Upper lobe of right lung (tissue), 1 donor: ENCODE results near the gene ANKRD63. TPM values are rescaled to one million over a fixed set of nuclear protein-coding genes. Genes with fewer than 3 reads are reported as not detected.

Experiments used
- ATAC-seq: fragments of 200-7000 bp; cut with Tn5 transposase; one replicate; pipeline ENCODE4 v1.9.1; 2020; ENCODE audit warnings: mild to moderate bottlenecking, moderate library complexity
- DNase-seq: peaks from one replicate; pipeline ENCODE4 v3.0.0-alpha.2; 2020
- H3K27ac ChIP-seq: fragments of 200-600 bp; one replicate; pipeline ENCODE4 v1.8.0; 2022
- H3K27me3 ChIP-seq: fragments of 200-600 bp; one replicate; pipeline ENCODE4 v1.8.0; 2022; ENCODE audit warnings: mild to moderate bottlenecking
- H3K36me3 ChIP-seq: fragments of 200-600 bp; one replicate; pipeline ENCODE4 v1.8.0; 2022
- H3K4me1 ChIP-seq: fragments of 200-600 bp; one replicate; pipeline ENCODE4 v1.8.0; 2022
- H3K4me3 ChIP-seq: fragments of 200-600 bp; one replicate; pipeline ENCODE4 v1.8.0; 2022; ENCODE audit warnings: mild to moderate bottlenecking
- H3K9me3 ChIP-seq: fragments of 200-600 bp; one replicate; pipeline ENCODE4 v1.8.0; 2022
- CTCF ChIP-seq: fragments of 200-600 bp; IDR thresholded peaks from one replicate; pipeline ENCODE4 v1.8.0; 2022; ENCODE audit warnings: antibody characterized with exemption
- intact Hi-C: fragments of 100-400 bp; cut with DNase I; formaldehyde crosslinking; loops from one replicate; pipeline ENCODE4 v1.11.0; 2022
- total RNA-seq: library from RNA; stranded (reverse); fragmentation: NEBNext Ultra II Directional; extraction: Animal tissue kit (Norgen Biotek cat#: 25700); gene quantifications from one replicate; pipeline ENCODE4 v1.2.1, GENCODE V29; 2021
- donor health status: DM: no; HTN: yes; CAD: no; lungs with severe emphysema.

The ANKRD63 gene
- total RNA-seq, 1 donor from 2014 or later, result not detected

- DNase-seq (no peak), ATAC-seq (no peak)
- no peak for TF ChIP-seq CTCF
- no peaks in the 10 kb centered on the region for H3K27me3 ChIP-seq
- no peaks in the 10 kb centered on the region for H3K36me3 ChIP-seq
- peaks cover 12% of the 10 kb centered on the region for H3K4me1 ChIP-seq
- no peaks in the 10 kb centered on the region for H3K9me3 ChIP-seq
- intact Hi-C loops, result no loop called here
- H3K4me3 ChIP-seq, result no peak overlapping the region
- H3K27ac ChIP-seq, result no peak overlapping the region
These were observed 34.7 kb upstream of the ANKRD63 start for GRCh38 chr15:40317580-40317979.

- no peak overlapping the region for H3K4me3 ChIP-seq
- ATAC-seq (no peak), DNase-seq (no peak)
- no peak for TF ChIP-seq CTCF
- H3K4me1 ChIP-seq, result peaks cover 10% of the 10 kb centered on the region
- intact Hi-C loops, result no loop called here
- H3K27ac ChIP-seq, result no peak overlapping the region
- no peaks in the 10 kb centered on the region for H3K9me3 ChIP-seq
- no peaks in the 10 kb centered on the region for H3K36me3 ChIP-seq
- H3K27me3 ChIP-seq, result no peaks in the 10 kb centered on the region
These were observed 34.1 kb upstream of the ANKRD63 start for GRCh38 chr15:40316931-40317330.

GRCh38 chr15:40314723-40315276 is 31.9 kb upstream of the ANKRD63 start:
- TF ChIP-seq CTCF, result no peak
- Histone ChIP-seq H3K36me3 (no peaks in the 10 kb centered on the region), H3K27me3 (no peaks in the 10 kb centered on the region), H3K4me3 (no peak overlapping the region), H3K27ac (no peak overlapping the region), H3K4me1 (peaks cover 10% of the 10 kb centered on the region), H3K9me3 (no peaks in the 10 kb centered on the region)
- DNase-seq, result peak; percentile 9
- ATAC-seq, result no peak
- intact Hi-C loops, result no loop called here

- Histone ChIP-seq H3K36me3 (no peaks in the 10 kb centered on the region), H3K4me3 (no peak overlapping the region), H3K9me3 (no peaks in the 10 kb centered on the region), H3K4me1 (peaks cover 20% of the 10 kb centered on the region), H3K27ac (no peak overlapping the region), H3K27me3 (no peaks in the 10 kb centered on the region)
- ATAC-seq (peak; percentile 74), DNase-seq (peak; percentile 77)
- TF ChIP-seq CTCF, result no peak
- intact Hi-C loops, result no loop called here
These were observed 30.9 kb upstream of the ANKRD63 start for GRCh38 chr15:40313531-40314398.

- H3K9me3 ChIP-seq, result no peaks in the 10 kb centered on the region
- H3K27me3 ChIP-seq, result no peaks in the 10 kb centered on the region
- DNase-seq (peak; percentile 43), ATAC-seq (no peak)
- intact Hi-C loops, result no loop called here
- no peak for TF ChIP-seq CTCF
- no peak overlapping the region for H3K27ac ChIP-seq
- no peaks in the 10 kb centered on the region for H3K36me3 ChIP-seq
- H3K4me3 ChIP-seq, result no peak overlapping the region
- H3K4me1 ChIP-seq, result peaks cover 23% of the 10 kb centered on the region
These were observed 29.7 kb upstream of the ANKRD63 start for GRCh38 chr15:40312370-40313158.
